Natural killer cell (primary cell): Measurements from ENCODE around the gene CYTH1. TPM values are rescaled to one million over a fixed set of nuclear protein-coding genes. Genes with fewer than 3 reads are reported as not detected.

Experiments used
- ATAC-seq, 3 donors: fragments of 150-1000 bp in 2 of 3; fragments of 200-7000 bp in 1 of 3; cut with Tn5 transposase; 1 replicate in 1 of 3; 2 replicates in 2 of 3; pipeline ENCODE4 v1.10.0; 2021; ENCODE audit warnings: mild to moderate bottlenecking in 2 of 3, moderate library complexity in 2 of 3
- DNase-seq, 2 donors: peaks; one replicate each; pipeline versions ENCODE4 v3.0.0 to v3.0.0-alpha.2; 2013 to 2021; ENCODE audit warnings: mixed read lengths in 1 of 2
- H3K27ac ChIP-seq: one replicate; pipeline ENCODE4 v1.5.1; 2013; ENCODE audit warnings: mild to moderate bottlenecking, low read length
- H3K27me3 ChIP-seq: one replicate; pipeline ENCODE4 v1.6.1; 2013; ENCODE audit warnings: low read length; ENCODE audit not compliant: control insufficient read depth, insufficient read depth
- H3K36me3 ChIP-seq: one replicate; pipeline ENCODE4 v1.6.1; 2013; ENCODE audit warnings: low read length; ENCODE audit not compliant: control insufficient read depth, insufficient read depth
- H3K4me1 ChIP-seq: one replicate; pipeline ENCODE4 v1.6.1; 2013; ENCODE audit warnings: low read length; ENCODE audit not compliant: control insufficient read depth, insufficient read depth
- H3K4me3 ChIP-seq: one replicate; pipeline ENCODE4 v1.5.1; 2013; ENCODE audit warnings: low read length
- H3K9me3 ChIP-seq: one replicate; pipeline ENCODE4 v1.6.1; 2013; ENCODE audit warnings: low read length; ENCODE audit not compliant: control insufficient read depth, insufficient read depth
- H3K27ac Mint-ChIP-seq, 2 donors: one replicate each; pipeline ENCODE4 v1.8.0; 2022; ENCODE audit warnings: mild to moderate bottlenecking in 2 of 2, mixed read lengths in 2 of 2, moderate library complexity in 1 of 2
- H3K27me3 Mint-ChIP-seq, 2 donors: one replicate each; pipeline ENCODE4 v1.8.0; 2022; ENCODE audit warnings: low read depth in 2 of 2, mixed read lengths in 2 of 2
- H3K36me3 Mint-ChIP-seq: one replicate; pipeline ENCODE4 v1.8.0; 2022; ENCODE audit warnings: mixed read lengths
- H3K4me1 Mint-ChIP-seq, 2 donors: one replicate each; pipeline ENCODE4 v1.8.0; 2022; ENCODE audit warnings: mixed read lengths in 2 of 2
- H3K4me3 Mint-ChIP-seq: one replicate; pipeline ENCODE4 v1.8.0; 2022; ENCODE audit warnings: mild to moderate bottlenecking, moderate library complexity, mixed read lengths
- H3K9me3 Mint-ChIP-seq, 2 donors: one replicate each; pipeline ENCODE4 v1.8.0; 2022; ENCODE audit warnings: mixed read lengths in 2 of 2
- CTCF ChIP-seq: fragments of 200-600 bp; IDR thresholded peaks from one replicate; pipeline ENCODE4 v1.8.0; 2022; ENCODE audit warnings: antibody characterized with exemption
- WGBS: methylation state at CpG from one replicate; pipeline ENCODE4 v1.1.7; 2013; ENCODE audit warnings: missing lambda C conversion rate; ENCODE audit not compliant: insufficient coverage; 5-methylcytosine and 5-hydroxymethylcytosine counted together
- intact Hi-C: fragments of 100-400 bp; cut with micrococcal nuclease; formaldehyde crosslinking; loops from one replicate; pipeline ENCODE4 v1.14.2; 2022
- total RNA-seq, 4 donors: library from RNA; stranded (reverse); fragments of 120-200 nt in 1 of 4; gene quantifications; one replicate each; pipeline versions ENCODE4 v1.2.3 to v1.2.4, GENCODE V29; 2013 to 2022

CYTH1 gene
- total RNA-seq, 3 donors from 2014 or later (not counting 1 experiment from before 2014, with no cell fraction given), result 437 to 514 (median 457) TPM

DNA sequence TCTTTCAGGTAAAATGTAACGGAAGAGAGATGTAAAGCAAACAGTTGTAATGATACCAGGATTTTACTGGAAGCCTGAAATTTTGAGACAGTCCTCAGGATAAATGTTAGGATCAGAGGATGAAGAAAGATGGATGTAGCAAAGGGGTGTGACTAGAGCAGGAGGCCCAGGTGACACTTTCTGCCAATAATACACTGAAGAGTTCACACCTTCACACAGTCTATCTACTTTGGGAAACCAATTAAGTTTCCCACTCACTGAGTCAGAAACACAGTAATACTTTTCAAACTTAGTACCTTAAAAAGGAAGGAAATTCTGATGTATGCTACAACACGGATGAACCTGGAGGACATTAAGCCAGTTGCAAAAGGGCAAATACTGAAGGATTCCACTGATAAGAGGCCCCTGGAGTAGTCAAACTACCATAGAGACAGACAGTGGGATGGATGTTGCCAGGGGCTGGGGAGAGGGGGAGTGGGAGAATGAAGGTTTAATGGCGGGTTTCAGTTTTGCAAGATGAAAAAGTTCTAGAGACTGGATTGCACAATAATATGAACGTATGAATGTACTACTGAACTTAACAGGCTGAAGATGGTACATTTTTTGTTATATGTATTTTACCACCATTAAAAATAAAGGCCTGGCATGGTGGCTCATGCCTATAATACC, 62.3 kb downstream of the CYTH1 start:
- Histone ChIP-seq H3K9me3 (no peaks in the 10 kb centered on the region), H3K36me3 (peaks cover 4% of the 10 kb centered on the region), H3K4me3 (no peak overlapping the region), H3K27me3 (no peaks in the 10 kb centered on the region), H3K4me1 (peaks cover 90% of the 10 kb centered on the region), H3K27ac (peak overlapping the region; percentile 37)
- Mint-ChIP-seq H3K36me3 (no peaks in the 10 kb centered on the region), H3K4me3 (peak overlapping the region; percentile 81), H3K27ac (peak overlapping the region; percentile 91 to 92), H3K4me1 (peaks cover 89 to 92% of the 10 kb centered on the region in 2 donors), H3K27me3 (no peaks in the 10 kb centered on the region), H3K9me3 (no peaks in the 10 kb centered on the region)
- DNase-seq (no peak), ATAC-seq (peak in 1 of 3 donors; percentile 14)
- intact Hi-C loops, result no loop called here
- TF ChIP-seq CTCF, result no peak
- 57% methylated on average over 3 of the region's 4 CpGs for WGBS

GRCh38 chr17:78718575-78719208, 63.4 kb downstream of the CYTH1 start:
- no peaks in the 10 kb centered on the region for H3K36me3 Mint-ChIP-seq
- H3K4me1 Mint-ChIP-seq, result peaks cover 88% of the 10 kb centered on the region in 2 donors
- H3K27me3 Mint-ChIP-seq, result no peaks in the 10 kb centered on the region
- H3K4me3 ChIP-seq, result no peak overlapping the region
- H3K4me1 ChIP-seq, result peaks cover 89% of the 10 kb centered on the region
- intact Hi-C loops, result no loop called here
- H3K27ac Mint-ChIP-seq, result peak overlapping the region; percentile 91 to 92
- TF ChIP-seq CTCF, result no peak
- no peaks in the 10 kb centered on the region for H3K9me3 ChIP-seq
- no peaks in the 10 kb centered on the region for H3K9me3 Mint-ChIP-seq
- ATAC-seq (no peak), DNase-seq (no peak)
- 78% methylated on average over 8 of the region's 8 CpGs for WGBS
- H3K36me3 ChIP-seq, result peaks cover 4% of the 10 kb centered on the region
- peak overlapping the region; percentile 48 for H3K27ac ChIP-seq
- H3K4me3 Mint-ChIP-seq, result peak overlapping the region; percentile 81
- no peaks in the 10 kb centered on the region for H3K27me3 ChIP-seq

DNA sequence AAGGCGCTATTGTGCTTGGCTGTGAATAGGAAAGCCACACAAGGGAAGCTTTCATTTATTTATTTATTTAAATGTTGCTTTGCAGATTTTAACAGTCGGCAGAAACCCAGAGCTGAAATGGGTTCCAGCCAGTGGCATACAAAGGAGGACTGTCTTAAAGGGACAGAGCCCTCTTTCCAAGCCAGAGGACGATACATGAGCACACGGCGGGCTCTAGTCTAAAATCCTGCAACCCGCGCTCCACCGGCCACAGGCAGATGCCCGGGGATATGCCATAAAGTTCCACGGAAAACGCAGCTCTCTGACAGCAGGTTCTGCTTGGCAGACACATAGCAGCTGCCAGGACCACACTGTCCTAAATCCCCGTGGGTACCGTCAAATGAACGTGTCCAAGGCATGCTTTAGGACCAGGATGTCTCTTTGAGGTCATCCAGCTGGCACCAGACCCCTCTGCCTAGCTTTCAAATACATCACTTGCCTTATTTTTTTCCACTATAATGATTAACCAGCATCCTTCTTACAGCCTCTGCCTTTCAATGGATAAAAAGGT, 64.6 kb downstream of the CYTH1 start:
- DNase-seq (no peak), ATAC-seq (no peak)
- peak overlapping the region; percentile 9 for H3K27ac ChIP-seq
- Mint-ChIP-seq H3K27ac (peak overlapping the region; percentile 91 to 92), H3K36me3 (no peaks in the 10 kb centered on the region), H3K4me1 (peaks cover 87 to 88% of the 10 kb centered on the region in 2 donors), H3K4me3 (peak overlapping the region; percentile 81), H3K9me3 (no peaks in the 10 kb centered on the region), H3K27me3 (no peaks in the 10 kb centered on the region)
- WGBS, result 69% methylated on average over 14 of the region's 14 CpGs
- H3K4me3 ChIP-seq, result no peak overlapping the region
- intact Hi-C loops, result no loop called here
- TF ChIP-seq CTCF, result no peak
- H3K4me1 ChIP-seq, result peaks cover 82% of the 10 kb centered on the region
- H3K36me3 ChIP-seq, result no peaks in the 10 kb centered on the region
- H3K27me3 ChIP-seq, result no peaks in the 10 kb centered on the region
- no peaks in the 10 kb centered on the region for H3K9me3 ChIP-seq
